ENCODE data around the gene C19orf33.

- TF ChIP-seq CTCF (IDR thresholded peaks at IDR 0.05) (no peak), POLR2A (IDR thresholded peaks at IDR 0.05) (no peak)
Measured at GRCh38 chr19:38323291-38323690, 19.2 kb downstream of the C19orf33 start.
